ENCODE measurements around the gene MB.

The MB gene

GRCh38 chr22:35593071-35593890, 23.8 kb downstream of the MB start:
- DNase-seq = no peak

- no peak for DNase-seq
These were observed 24.6 kb downstream of the MB start for GRCh38 chr22:35592418-35592967.

- DNase-seq = no peak
These were observed 25.3 kb downstream of the MB start for GRCh38 chr22:35591714-35592417.

GRCh38 chr22:35590634-35591295, 26.4 kb downstream of the MB start:
- DNase-seq = no peak

GRCh38 chr22:35589756-35590093, 27.4 kb downstream of the MB start:
- no peak for DNase-seq

GRCh38 chr22:35589071-35589755, 27.9 kb downstream of the MB start:
- no peak for DNase-seq

- no peak for DNase-seq
These were observed 29.2 kb downstream of the MB start for GRCh38 chr22:35587896-35588295.

- no peak for DNase-seq
These were observed 29.7 kb downstream of the MB start for GRCh38 chr22:35587447-35587870.

GRCh38 chr22:35586771-35587170, 30.4 kb downstream of the MB start:
- no peak for DNase-seq

- DNase-seq = peak; percentile 76
These were observed 34.1 kb downstream of the MB start for GRCh38 chr22:35582861-35583670.

- no peak for DNase-seq
These were observed 34.8 kb downstream of the MB start for GRCh38 chr22:35582218-35582860.

- no peak for DNase-seq
These were observed 36.1 kb downstream of the MB start for GRCh38 chr22:35581023-35581413.

- DNase-seq = no peak
These were observed 36.6 kb downstream of the MB start for GRCh38 chr22:35580351-35581022.

GRCh38 chr22:35578836-35579575, 38.1 kb downstream of the MB start:
- DNase-seq = no peak

GRCh38 chr22:35577799-35578659, 39.1 kb downstream of the MB start:
- no peak for DNase-seq

GRCh38 chr22:35576671-35577070, 40.5 kb downstream of the MB start:
- no peak for DNase-seq

- peak; percentile 82 for DNase-seq
These were observed 41.9 kb downstream of the MB start for GRCh38 chr22:35575116-35575748.

- no peak for DNase-seq
These were observed 44.6 kb downstream of the MB start for GRCh38 chr22:35572556-35572955.
